ENCODE results near the gene RPRD1A. TPM values are rescaled to one million over a fixed set of nuclear protein-coding genes. Genes with fewer than 3 reads are reported as not detected.

The RPRD1A gene
- total RNA-seq, 1 donor from 2014 or later, result 198 TPM

DNA sequence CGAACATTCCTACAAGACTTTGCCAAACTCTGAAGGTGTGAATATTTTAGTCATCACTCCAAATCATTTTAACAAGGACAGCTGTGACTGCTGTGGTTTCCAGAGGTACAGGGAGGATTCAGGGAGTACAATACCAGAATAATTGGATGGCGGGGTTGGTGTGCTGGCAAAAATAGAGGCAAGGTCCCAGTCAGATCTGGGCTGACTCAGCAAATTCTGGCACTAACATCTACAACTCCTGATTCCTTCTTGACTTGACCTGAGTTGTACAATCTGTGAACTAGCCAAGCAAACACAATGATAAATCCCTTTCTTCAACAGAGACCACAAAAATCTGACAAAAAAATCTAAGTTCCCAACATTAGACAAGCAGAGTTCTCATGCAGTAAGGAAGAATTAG is 54.5 kb downstream of the RPRD1A start:
- Histone ChIP-seq H4K20me1 (ENCODE audit: low read depth) (no peaks in the 10 kb centered on the region), H3K36me3 (no peaks in the 10 kb centered on the region), H3K79me2 (ENCODE audit: low read depth) (no peaks in the 10 kb centered on the region), H2AFZ (replicated peaks) (no peak overlapping the region), H3K9ac (no peak overlapping the region), H3K4me1 (no peaks in the 10 kb centered on the region), H3K27ac (no peak overlapping the region), H3K9me3 (ENCODE audit: low read depth) (no peaks in the 10 kb centered on the region), H3F3A (ENCODE audit: low read depth) (no peaks in the 10 kb centered on the region), H3K4me2 (no peak overlapping the region), H3K4me3 (no peak overlapping the region), H3K27me3 (no peaks in the 10 kb centered on the region)
- Mint-ChIP-seq H3K27me3 (ENCODE audit: insufficient read depth, low read depth) (no peaks in the 10 kb centered on the region), H3K4me1 (peaks cover 2% of the 10 kb centered on the region), H3K36me3 (peaks cover 2% of the 10 kb centered on the region), H3K4me3 (no peak overlapping the region), H3K9me3 (no peaks in the 10 kb centered on the region), H3K27ac (no peak overlapping the region)
- no peak for TF ChIP-seq EZH2phosphoT487 (IDR thresholded peaks at IDR 0.05)
- TF ChIP-seq EZH2 (IDR thresholded peaks at IDR 0.05), result no peak
- TF ChIP-seq, protein P1, sequence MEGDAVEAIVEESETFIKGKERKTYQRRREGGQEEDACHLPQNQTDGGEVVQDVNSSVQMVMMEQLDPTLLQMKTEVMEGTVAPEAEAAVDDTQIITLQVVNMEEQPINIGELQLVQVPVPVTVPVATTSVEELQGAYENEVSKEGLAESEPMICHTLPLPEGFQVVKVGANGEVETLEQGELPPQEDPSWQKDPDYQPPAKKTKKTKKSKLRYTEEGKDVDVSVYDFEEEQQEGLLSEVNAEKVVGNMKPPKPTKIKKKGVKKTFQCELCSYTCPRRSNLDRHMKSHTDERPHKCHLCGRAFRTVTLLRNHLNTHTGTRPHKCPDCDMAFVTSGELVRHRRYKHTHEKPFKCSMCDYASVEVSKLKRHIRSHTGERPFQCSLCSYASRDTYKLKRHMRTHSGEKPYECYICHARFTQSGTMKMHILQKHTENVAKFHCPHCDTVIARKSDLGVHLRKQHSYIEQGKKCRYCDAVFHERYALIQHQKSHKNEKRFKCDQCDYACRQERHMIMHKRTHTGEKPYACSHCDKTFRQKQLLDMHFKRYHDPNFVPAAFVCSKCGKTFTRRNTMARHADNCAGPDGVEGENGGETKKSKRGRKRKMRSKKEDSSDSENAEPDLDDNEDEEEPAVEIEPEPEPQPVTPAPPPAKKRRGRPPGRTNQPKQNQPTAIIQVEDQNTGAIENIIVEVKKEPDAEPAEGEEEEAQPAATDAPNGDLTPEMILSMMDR (IDR thresholded peaks at IDR 0.05), result no peak
- no peak for DNase-seq (ENCODE audit: low spot score)

DNA sequence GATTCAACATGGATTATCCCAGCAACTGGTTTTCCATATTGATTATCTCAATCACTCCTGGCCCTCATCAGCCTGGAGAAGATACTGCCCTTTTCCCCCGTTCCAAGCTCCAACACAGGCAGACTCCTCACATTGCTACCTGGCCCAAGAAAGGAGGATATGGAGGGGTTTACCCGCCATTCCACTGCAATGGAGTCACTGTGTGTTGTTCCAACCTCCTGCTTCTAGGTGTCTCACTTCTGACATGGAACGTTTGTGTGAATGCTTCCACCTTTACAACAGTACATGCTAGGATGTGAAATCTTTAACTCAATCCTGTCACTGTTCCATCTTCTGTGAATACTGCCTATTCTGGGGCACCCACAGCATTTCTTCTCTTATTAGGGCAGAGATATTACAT is 58.1 kb downstream of the RPRD1A start:
- no peak overlapping the region for H3K27ac Mint-ChIP-seq
- Histone ChIP-seq H3F3A (ENCODE audit: low read depth) (no peaks in the 10 kb centered on the region), H3K4me1 (no peaks in the 10 kb centered on the region), H4K20me1 (ENCODE audit: low read depth) (no peaks in the 10 kb centered on the region), H3K9ac (no peak overlapping the region), H3K36me3 (no peaks in the 10 kb centered on the region), H3K9me3 (ENCODE audit: low read depth) (no peaks in the 10 kb centered on the region), H2AFZ (replicated peaks) (no peak overlapping the region), H3K79me2 (ENCODE audit: low read depth) (no peaks in the 10 kb centered on the region), H3K27ac (no peak overlapping the region), H3K4me3 (no peak overlapping the region), H3K27me3 (no peaks in the 10 kb centered on the region), H3K4me2 (no peak overlapping the region)
- H3K9me3 Mint-ChIP-seq, result no peaks in the 10 kb centered on the region
- DNase-seq (ENCODE audit: low spot score), result no peak
- H3K4me1 Mint-ChIP-seq, result no peaks in the 10 kb centered on the region
- H3K36me3 Mint-ChIP-seq, result peaks cover 2% of the 10 kb centered on the region
- no peak overlapping the region for H3K4me3 Mint-ChIP-seq
- TF ChIP-seq EZH2 (IDR thresholded peaks at IDR 0.05) (no peak), EZH2phosphoT487 (IDR thresholded peaks at IDR 0.05) (no peak)
- TF ChIP-seq, protein P1 (IDR thresholded peaks at IDR 0.05), result no peak
- no peaks in the 10 kb centered on the region for H3K27me3 Mint-ChIP-seq (ENCODE audit: insufficient read depth, low read depth)

DNA sequence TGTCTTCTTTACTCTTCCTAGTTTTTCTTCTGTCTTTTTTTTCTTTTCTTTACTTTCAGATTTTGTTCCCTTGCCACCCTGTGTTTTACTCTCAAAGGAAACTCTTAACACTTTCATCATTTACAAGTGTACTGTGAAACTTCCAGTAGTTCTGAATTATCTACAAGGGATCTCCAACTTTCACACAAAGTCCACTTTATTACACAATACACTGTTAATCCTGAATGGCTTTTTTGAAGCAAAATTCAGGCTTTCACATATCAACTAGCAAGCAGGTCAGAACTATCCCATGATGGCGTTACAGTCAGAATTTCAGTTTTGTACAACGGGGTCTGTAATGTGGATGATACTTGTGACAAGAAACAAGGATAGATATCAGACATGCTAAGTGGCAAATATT is 60.4 kb downstream of the RPRD1A start:
- no peaks in the 10 kb centered on the region for H3K27me3 ChIP-seq
- no peak overlapping the region for H3K27ac ChIP-seq
- no peaks in the 10 kb centered on the region for H3K79me2 ChIP-seq (ENCODE audit: low read depth)
- DNase-seq (ENCODE audit: low spot score), result no peak
- H3K4me1 ChIP-seq, result no peaks in the 10 kb centered on the region
- Mint-ChIP-seq H3K36me3 (no peaks in the 10 kb centered on the region), H3K27me3 (ENCODE audit: insufficient read depth, low read depth) (no peaks in the 10 kb centered on the region), H3K27ac (no peak overlapping the region), H3K4me1 (no peaks in the 10 kb centered on the region), H3K4me3 (no peak overlapping the region), H3K9me3 (no peaks in the 10 kb centered on the region)
- H3K9me3 ChIP-seq (ENCODE audit: low read depth), result no peaks in the 10 kb centered on the region
- no peak overlapping the region for H3K4me2 ChIP-seq
- no peak overlapping the region for H3K9ac ChIP-seq
- no peaks in the 10 kb centered on the region for H3F3A ChIP-seq (ENCODE audit: low read depth)
- H2AFZ ChIP-seq (replicated peaks), result no peak overlapping the region
- H4K20me1 ChIP-seq (ENCODE audit: low read depth), result no peaks in the 10 kb centered on the region
- H3K36me3 ChIP-seq, result no peaks in the 10 kb centered on the region
- H3K4me3 ChIP-seq, result no peak overlapping the region
- TF ChIP-seq EZH2 (IDR thresholded peaks at IDR 0.05) (no peak), EZH2phosphoT487 (IDR thresholded peaks at IDR 0.05) (no peak)
- TF ChIP-seq, protein P1 (IDR thresholded peaks at IDR 0.05), result no peak

Data from neural progenitor cell (in vitro differentiated cells).